Activated naive CD8-positive, alpha-beta T cell treated with anti-CD3 and anti-CD28 coated beads, Interleukin-2, amount 10 ng/mL, durations not matched to agents 7 days and 5 days (primary cell): Measurements from ENCODE around the gene ZNF362. TPM values are rescaled to one million over a fixed set of nuclear protein-coding genes. Genes with fewer than 3 reads are reported as not detected.

Experiments
- ATAC-seq: fragments of 150-1000 bp; cut with Tn5 transposase; one replicate; pipeline ENCODE4 v1.10.0; 2021; ENCODE audit warnings: low read depth, moderate library complexity
- POLR2A ChIA-PET: fragments of 350-600 bp; sonication (Branson Sonifier 250); formaldehyde crosslinking; loops from one replicate; lab custom pipeline; 2021; ENCODE audit warnings: antibody characterized with exemption; lab: Charles Lee
- DNase-seq: peaks from one replicate; pipeline ENCODE4 v3.0.0; 2021
- H3K27ac Mint-ChIP-seq: one replicate; pipeline ENCODE4 v1.8.0; 2022; ENCODE audit warnings: mild to moderate bottlenecking, mixed read lengths
- H3K27me3 Mint-ChIP-seq: one replicate; pipeline ENCODE4 v1.8.0; 2022; ENCODE audit warnings: mild to moderate bottlenecking, moderate library complexity, mixed read lengths
- H3K36me3 Mint-ChIP-seq: one replicate; pipeline ENCODE4 v1.8.0; 2021; ENCODE audit warnings: mild to moderate bottlenecking, mixed read lengths
- H3K4me1 Mint-ChIP-seq: one replicate; pipeline ENCODE4 v1.8.0; 2021; ENCODE audit warnings: mixed read lengths
- H3K4me3 Mint-ChIP-seq: one replicate; pipeline ENCODE4 v1.8.0; 2022; ENCODE audit warnings: mild to moderate bottlenecking, moderate library complexity, mixed read lengths
- H3K9me3 Mint-ChIP-seq: one replicate; pipeline ENCODE4 v1.8.0; 2021; ENCODE audit warnings: mixed read lengths
- total RNA-seq, 2 experiments: library from RNA; stranded (reverse); gene quantifications; one replicate each; pipeline ENCODE4 v1.2.3, GENCODE V29; 2021

Gene ZNF362
- total RNA-seq, 2 experiments from 2014 or later = 18.8 to 23.1 TPM

DNA sequence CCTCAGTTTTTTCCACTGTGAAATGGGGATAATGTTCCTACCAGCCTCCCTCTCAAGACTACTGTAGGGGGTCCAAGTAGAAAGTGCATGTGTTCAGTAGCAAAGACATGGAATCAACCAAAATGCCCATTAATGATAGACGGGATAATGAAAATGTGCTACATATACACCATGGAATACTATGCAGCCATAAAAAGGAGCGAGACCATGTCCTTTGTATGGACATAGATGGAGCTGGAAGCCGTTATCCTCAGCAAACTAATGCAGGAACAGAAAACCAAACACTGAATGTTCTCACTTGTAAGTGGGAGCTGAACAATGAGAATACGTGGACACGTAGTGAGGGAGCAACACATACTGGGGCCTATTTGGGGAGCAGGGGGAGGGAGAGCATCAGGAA is 6.1 kb upstream of the ZNF362 start:
- peaks cover 18% of the 10 kb centered on the region for H3K27me3 Mint-ChIP-seq
- H3K36me3 Mint-ChIP-seq = no peaks in the 10 kb centered on the region
- H3K4me3 Mint-ChIP-seq = no peak overlapping the region
- ATAC-seq (no peak), DNase-seq (no peak)
- POLR2A ChIA-PET = no interaction called here
- no peak overlapping the region for H3K27ac Mint-ChIP-seq
- H3K4me1 Mint-ChIP-seq = peaks cover 6% of the 10 kb centered on the region
- no peaks in the 10 kb centered on the region for H3K9me3 Mint-ChIP-seq

- Mint-ChIP-seq H3K36me3 (no peaks in the 10 kb centered on the region), H3K9me3 (no peaks in the 10 kb centered on the region), H3K27me3 (peaks cover 18% of the 10 kb centered on the region), H3K4me3 (no peak overlapping the region), H3K4me1 (peaks cover 6% of the 10 kb centered on the region), H3K27ac (no peak overlapping the region)
- POLR2A ChIA-PET = no interaction called here
- DNase-seq = no peak
- no peak for ATAC-seq
Measured at GRCh38 chr1:33250724-33251123, 5.6 kb upstream of the ZNF362 start.

DNA sequence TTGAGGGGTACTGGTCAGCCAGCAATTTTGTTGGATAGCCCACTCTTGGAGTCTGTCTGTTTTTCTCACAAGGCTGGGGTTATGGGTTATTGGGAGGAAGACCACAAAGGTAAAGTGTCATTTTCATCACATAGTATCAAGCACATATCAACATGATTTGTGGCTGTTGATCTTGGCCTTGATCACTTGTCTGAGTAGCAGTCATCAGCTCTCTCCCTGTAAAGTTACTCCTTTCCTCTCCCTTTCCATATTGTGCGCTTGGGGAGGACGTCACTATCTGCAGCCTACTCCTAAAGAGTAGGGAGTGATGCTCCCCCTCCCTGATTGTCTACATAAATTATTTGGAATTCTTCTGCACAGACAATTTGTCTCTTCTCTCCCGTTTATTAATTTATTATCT is 1.8 kb upstream of the ZNF362 start:
- Mint-ChIP-seq H3K27ac (no peak overlapping the region), H3K4me1 (peaks cover 7% of the 10 kb centered on the region), H3K4me3 (no peak overlapping the region), H3K9me3 (no peaks in the 10 kb centered on the region), H3K27me3 (peaks cover 13% of the 10 kb centered on the region), H3K36me3 (peaks cover 3% of the 10 kb centered on the region)
- DNase-seq (no peak), ATAC-seq (no peak)
- POLR2A ChIA-PET = no interaction called here

DNA sequence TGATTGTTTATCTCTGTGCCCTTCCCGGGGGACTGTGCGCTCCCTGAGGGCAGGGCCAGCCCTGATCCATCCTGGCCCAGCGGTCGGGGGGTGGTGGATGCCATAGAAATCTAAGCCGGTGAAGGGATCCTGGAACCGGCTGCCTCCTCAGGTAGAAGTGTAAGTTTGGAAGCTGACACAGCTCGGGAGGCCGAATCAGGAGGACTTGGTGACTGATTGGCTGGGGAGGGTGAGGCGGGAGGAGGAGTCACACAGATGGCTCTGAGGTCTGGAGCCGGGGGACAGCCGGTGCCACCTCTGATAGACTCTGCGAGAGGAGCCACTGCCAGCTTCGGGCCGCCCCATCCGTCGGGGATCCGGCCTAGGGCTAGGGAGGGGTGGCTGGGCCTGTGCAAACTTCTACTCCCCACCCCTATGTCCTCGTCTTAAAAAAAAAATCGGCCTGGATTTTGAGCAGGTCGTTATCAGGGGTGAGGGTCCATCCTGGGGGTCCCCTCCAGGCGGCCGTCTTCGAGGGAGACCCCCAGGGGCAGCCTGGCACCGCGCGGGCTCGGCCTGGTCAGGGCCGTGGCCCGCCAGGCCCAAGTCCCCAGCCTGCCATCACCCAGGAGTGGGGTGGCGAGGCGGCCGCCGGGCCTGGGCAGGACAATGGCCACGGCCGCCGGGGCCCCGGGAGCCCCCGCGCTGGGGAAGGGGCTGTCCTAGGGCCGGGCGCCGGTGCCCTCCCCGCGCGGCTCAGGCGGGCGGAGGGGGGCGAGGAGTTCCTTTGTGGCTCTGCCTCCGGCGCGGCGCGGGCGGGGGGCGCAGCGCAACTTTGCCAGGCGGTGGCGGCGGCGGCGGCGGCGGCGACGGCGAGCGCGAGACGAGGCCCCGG is 708 bp upstream of the ZNF362 start:
- Mint-ChIP-seq H3K27ac (no peak overlapping the region), H3K27me3 (peaks cover 12% of the 10 kb centered on the region), H3K9me3 (no peaks in the 10 kb centered on the region), H3K4me1 (peaks cover 15% of the 10 kb centered on the region), H3K36me3 (peaks cover 3% of the 10 kb centered on the region), H3K4me3 (peak overlapping the region; percentile 28)
- DNase-seq (peak; percentile 59), ATAC-seq (peak; percentile 29)
- POLR2A ChIA-PET = interaction anchor here (0.8 kb wide), 1 partner anchor 129 kb away, joined by 4 read pairs; no protein-coding TSS in a partner anchor

GRCh38 chr1:33256221-33256470 is 146 bp upstream of the ZNF362 start:
- ATAC-seq (no peak), DNase-seq (no peak)
- peaks cover 3% of the 10 kb centered on the region for H3K36me3 Mint-ChIP-seq
- H3K4me1 Mint-ChIP-seq = peaks cover 16% of the 10 kb centered on the region
- POLR2A ChIA-PET = no interaction called here
- H3K9me3 Mint-ChIP-seq = no peaks in the 10 kb centered on the region
- H3K27me3 Mint-ChIP-seq = peaks cover 8% of the 10 kb centered on the region
- no peak overlapping the region for H3K27ac Mint-ChIP-seq
- H3K4me3 Mint-ChIP-seq = peak overlapping the region; percentile 57

DNA sequence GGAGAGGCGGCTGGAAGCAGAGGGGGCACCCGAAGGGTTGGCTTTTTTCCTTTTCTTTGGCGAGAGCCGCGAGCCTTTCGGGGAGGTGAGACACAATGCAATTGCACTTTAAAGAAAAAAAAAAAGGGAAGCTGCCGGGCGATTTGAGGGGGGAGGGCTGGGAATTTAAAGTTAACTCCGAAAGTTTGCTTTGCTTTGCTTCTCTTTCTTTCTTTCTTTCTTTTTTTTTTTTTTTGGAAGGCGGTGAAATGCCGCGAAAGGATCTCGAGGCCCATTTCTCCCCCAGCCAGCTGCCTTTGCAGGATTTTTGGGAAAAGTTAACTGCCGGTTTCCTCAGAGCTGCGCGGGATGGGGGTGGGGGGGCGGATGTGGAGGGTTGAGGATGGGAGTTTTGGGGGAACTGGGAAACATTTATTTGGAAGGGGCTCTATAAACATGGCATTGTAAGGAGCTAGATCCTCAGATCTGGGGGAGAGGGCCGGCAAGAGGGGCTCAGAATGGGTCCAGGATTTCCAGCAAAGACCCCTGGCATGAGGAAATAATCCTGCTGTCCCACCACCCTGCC is 997 bp downstream of the ZNF362 start:
- H3K4me3 Mint-ChIP-seq = peak overlapping the region; percentile 98
- no peaks in the 10 kb centered on the region for H3K9me3 Mint-ChIP-seq
- H3K4me1 Mint-ChIP-seq = peaks cover 16% of the 10 kb centered on the region
- H3K27ac Mint-ChIP-seq = peak overlapping the region; percentile 98
- POLR2A ChIA-PET = interaction anchor here (0.7 to 1.3 kb wide), 4 partner anchors 8 to 169 kb away, joined by 3 to 6 read pairs (median 4); partner anchors contain the start of gene TRIM62
- ATAC-seq = no peak
- peaks cover 4% of the 10 kb centered on the region for H3K27me3 Mint-ChIP-seq
- DNase-seq = no peak
- H3K36me3 Mint-ChIP-seq = peaks cover 3% of the 10 kb centered on the region

DNA sequence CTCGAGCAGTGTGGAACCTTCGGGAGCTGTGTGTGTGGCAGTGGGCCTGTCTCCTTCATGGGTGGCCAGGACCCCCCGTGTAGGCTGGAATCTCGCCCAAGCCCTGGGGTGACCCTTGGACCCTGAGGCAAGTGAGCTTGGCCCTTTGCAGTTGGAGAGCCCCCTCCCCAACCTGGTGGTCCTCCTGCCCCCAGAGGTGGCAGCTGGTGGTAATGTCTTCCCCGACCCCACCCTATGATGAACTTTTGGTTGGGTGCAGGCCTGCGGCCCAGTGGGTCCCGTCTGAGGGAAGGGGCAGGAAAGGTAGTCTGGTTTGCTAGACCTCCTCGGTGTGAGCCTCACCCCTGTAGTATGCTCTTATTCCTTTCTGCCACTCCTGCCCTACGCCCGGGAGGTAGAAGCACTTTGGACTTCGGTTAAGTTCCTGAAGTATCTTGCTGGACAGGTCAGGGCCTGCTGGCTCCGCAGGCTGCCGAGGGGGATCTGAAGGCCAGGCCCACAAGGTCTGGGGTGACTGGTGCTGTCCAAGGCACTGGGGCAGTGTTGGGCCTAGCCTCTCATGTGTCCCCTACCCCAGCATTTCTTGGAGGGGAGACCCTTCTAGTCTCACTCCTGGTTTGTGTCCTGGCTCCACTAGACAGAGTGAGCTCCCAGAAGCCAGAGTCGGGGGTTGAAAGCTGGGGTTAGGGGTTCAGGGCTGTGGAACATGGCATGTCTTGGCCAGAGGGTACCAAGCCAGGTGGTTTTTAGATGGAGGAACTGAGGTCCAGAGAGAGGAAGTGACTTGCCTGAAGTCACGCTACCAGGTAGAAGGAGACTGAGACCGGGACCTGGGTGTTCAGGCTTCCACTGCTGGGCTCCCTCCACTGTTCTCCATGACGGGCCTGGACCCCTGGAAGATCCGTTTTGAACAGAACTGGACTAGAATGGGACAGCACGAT is 1.8 kb downstream of the ZNF362 start:
- POLR2A ChIA-PET = interaction anchor here (0.9 to 1.3 kb wide), 3 partner anchors 9 to 92 kb away, joined by 3 to 6 read pairs (median 3); partner anchors contain the start of gene TRIM62

GRCh38 chr1:33258788-33259274 is 2.5 kb downstream of the ZNF362 start:
- Mint-ChIP-seq H3K4me1 (peaks cover 16% of the 10 kb centered on the region), H3K27me3 (peaks cover 4% of the 10 kb centered on the region), H3K9me3 (no peaks in the 10 kb centered on the region), H3K4me3 (no peak overlapping the region), H3K36me3 (peaks cover 3% of the 10 kb centered on the region), H3K27ac (no peak overlapping the region)
- ATAC-seq (no peak), DNase-seq (no peak)
- POLR2A ChIA-PET = no interaction called here

More for the DNA sequence above, 1.8 kb downstream of the ZNF362 start:
- H3K9me3 Mint-ChIP-seq = no peaks in the 10 kb centered on the region
- peaks cover 4% of the 10 kb centered on the region for H3K27me3 Mint-ChIP-seq
- DNase-seq = no peak
- H3K36me3 Mint-ChIP-seq = peaks cover 3% of the 10 kb centered on the region
- no peak for ATAC-seq
- peaks cover 16% of the 10 kb centered on the region for H3K4me1 Mint-ChIP-seq
- H3K4me3 Mint-ChIP-seq = peak overlapping the region; percentile 98
- peak overlapping the region; percentile 98 for H3K27ac Mint-ChIP-seq

- POLR2A ChIA-PET = no interaction called here
- Mint-ChIP-seq H3K27ac (no peak overlapping the region), H3K4me3 (no peak overlapping the region), H3K9me3 (no peaks in the 10 kb centered on the region), H3K4me1 (peaks cover 16% of the 10 kb centered on the region), H3K27me3 (peaks cover under 1% of the 10 kb centered on the region), H3K36me3 (peaks cover 3% of the 10 kb centered on the region)
- DNase-seq (no peak), ATAC-seq (no peak)
Measured at GRCh38 chr1:33259879-33260278, 3.6 kb downstream of the ZNF362 start.

- H3K27ac Mint-ChIP-seq = peak overlapping the region; percentile 19
- DNase-seq (no peak), ATAC-seq (no peak)
- H3K4me1 Mint-ChIP-seq = peaks cover 16% of the 10 kb centered on the region
- H3K27me3 Mint-ChIP-seq = no peaks in the 10 kb centered on the region
- peaks cover 3% of the 10 kb centered on the region for H3K36me3 Mint-ChIP-seq
- H3K9me3 Mint-ChIP-seq = no peaks in the 10 kb centered on the region
- H3K4me3 Mint-ChIP-seq = no peak overlapping the region
- POLR2A ChIA-PET = interaction anchor here (1.2 kb wide), 1 partner anchor 79 kb away, joined by 3 read pairs; the partner anchor contains the start of gene TRIM62
Measured at GRCh38 chr1:33260439-33260838, 4.1 kb downstream of the ZNF362 start.

GRCh38 chr1:33261344-33261743 is 5.1 kb downstream of the ZNF362 start:
- DNase-seq (no peak), ATAC-seq (no peak)
- H3K4me1 Mint-ChIP-seq = peaks cover 16% of the 10 kb centered on the region
- H3K27me3 Mint-ChIP-seq = no peaks in the 10 kb centered on the region
- H3K27ac Mint-ChIP-seq = no peak overlapping the region
- no peak overlapping the region for H3K4me3 Mint-ChIP-seq
- POLR2A ChIA-PET = interaction anchor here (1.2 kb wide), 1 partner anchor 80 kb away, joined by 3 read pairs; the partner anchor contains the start of gene TRIM62
- H3K9me3 Mint-ChIP-seq = no peaks in the 10 kb centered on the region
- H3K36me3 Mint-ChIP-seq = peaks cover 3% of the 10 kb centered on the region

- POLR2A ChIA-PET = no interaction called here
- H3K36me3 Mint-ChIP-seq = no peaks in the 10 kb centered on the region
- H3K27ac Mint-ChIP-seq = no peak overlapping the region
- no peak for DNase-seq
- H3K9me3 Mint-ChIP-seq = no peaks in the 10 kb centered on the region
- H3K4me3 Mint-ChIP-seq = no peak overlapping the region
- no peaks in the 10 kb centered on the region for H3K27me3 Mint-ChIP-seq
- H3K4me1 Mint-ChIP-seq = peaks cover 14% of the 10 kb centered on the region
- no peak for ATAC-seq
Measured at GRCh38 chr1:33263890-33264504, 7.7 kb downstream of the ZNF362 start.
